ENCODE measurements around the gene FAM209B.
"Not testable (repeated sequence)": the region's sequence is repeated elsewhere in the genome, so short reads cannot be mapped to it uniquely, and the experiment has no call there.

Gene FAM209B

DNA sequence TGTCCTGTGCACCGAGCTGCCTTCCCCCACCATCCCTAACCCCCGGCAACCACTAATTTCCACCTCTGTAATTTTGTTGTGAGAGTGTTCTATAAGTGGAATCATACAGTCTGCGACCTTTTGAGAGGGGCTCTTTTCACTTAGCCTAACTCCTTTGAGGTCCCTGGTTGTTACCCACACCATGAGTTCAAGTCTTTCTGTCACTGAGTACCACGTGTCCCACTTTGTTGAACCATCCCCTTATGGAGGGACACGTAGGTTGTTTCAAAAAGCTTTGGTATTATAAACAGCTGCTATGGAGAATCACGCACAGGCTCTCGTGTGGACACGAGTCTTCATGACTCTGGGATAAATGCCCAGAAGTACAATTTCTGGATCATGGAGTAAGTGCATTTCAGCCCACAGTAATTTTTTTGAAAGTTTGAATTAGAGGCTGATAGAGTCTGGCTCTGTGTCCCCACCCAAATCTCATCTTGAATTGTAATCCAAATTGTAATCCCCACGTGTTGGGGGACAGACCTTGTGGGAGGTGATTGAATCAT, 9.5 kb downstream of the FAM209B start:
- no peak for DNase-seq

DNA sequence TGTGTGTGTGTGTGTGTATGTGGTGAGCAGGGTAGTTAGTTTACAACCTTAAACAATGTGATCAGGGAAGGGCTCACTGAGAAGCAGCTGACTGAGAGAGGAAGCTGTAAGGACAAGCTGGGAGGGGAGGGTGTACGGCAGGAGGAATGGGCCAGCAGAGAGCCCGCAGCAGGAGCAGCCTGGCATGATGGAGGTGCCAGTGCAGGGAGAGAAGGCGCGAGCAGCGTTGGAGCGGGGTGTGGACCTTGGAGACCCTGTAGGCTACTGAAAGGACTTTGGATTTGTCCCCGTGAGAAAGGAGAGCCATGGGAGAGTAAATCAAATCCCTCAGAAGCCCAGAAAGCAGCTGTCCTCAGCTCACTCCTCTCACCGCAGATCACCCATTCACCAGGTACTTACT, 18.5 kb downstream of the FAM209B start:
- DNase-seq: no peak

DNA sequence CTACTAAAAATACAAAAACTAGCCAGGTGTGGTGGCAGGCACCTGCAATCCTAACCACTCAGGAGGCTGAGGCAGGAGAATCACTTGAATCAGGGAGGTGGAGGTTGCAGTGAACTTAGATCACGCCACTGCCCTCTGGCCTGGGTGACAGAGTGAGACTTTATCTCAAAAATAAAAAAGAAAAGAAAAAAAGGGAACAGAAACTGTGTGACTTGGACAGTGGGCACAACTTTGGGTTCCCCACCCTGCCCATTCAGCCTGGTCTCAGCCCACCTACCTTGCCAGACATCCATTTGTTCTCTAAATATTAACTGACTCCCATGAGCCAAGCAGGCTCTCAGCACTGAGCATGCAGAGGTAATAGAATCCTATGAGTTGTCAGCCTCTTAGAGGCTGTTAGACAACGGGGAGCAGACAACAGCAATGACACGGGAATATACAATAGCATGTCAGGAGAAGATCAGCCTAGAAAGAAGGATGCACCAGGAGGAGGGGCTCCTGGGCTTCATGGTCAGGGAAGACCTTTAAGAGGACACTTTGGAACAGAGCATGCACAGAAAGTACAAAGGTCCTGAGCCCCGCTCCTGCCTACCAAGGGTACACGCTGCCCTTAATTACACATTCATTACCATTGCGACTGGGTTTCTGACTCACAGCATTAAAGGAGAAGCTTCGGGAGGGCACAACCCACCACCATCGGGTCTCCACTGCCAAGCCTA, 20.0 kb downstream of the FAM209B start:
- DNase-seq: no peak

DNA sequence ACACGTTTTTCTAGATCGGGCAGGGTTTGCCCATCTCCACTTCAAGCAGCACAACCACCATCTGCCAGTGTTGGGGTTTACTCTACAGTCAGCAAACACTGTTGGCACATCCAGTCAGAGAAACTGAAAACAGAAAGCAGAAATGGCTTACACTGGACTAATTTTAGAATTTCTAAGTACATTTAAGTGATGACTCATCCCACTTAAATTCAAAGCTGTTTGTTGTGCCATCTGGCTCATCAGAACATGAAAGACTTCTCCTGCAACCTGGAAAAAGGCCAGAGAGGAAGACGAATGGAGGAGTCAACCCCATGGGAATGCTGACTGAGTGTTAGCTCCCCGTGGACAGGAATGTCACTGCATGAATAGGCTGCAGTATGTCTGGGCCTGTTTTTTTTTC, 21.8 kb downstream of the FAM209B start:
- peak; percentile 13 for DNase-seq

DNA sequence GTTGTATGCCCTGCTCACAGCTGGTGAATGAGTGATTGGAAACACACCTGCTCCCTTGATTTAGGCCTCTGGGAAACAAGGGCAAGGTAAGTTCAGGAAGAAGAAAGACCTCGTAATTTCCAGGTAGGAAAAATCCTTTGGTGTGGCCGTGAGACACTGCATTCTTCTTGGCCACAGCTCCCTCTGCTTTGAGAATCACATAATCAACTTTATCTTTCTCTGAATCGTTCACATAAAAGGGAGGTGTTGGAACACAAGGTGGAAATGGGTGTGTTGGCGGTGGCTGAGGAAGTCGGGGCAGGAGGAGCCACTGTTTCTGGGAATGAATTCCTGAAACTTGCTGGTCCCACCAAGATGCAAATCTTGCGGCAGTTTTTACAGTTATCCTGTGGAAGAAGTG, 25.9 kb downstream of the FAM209B start:
- DNase-seq: no peak

DNA sequence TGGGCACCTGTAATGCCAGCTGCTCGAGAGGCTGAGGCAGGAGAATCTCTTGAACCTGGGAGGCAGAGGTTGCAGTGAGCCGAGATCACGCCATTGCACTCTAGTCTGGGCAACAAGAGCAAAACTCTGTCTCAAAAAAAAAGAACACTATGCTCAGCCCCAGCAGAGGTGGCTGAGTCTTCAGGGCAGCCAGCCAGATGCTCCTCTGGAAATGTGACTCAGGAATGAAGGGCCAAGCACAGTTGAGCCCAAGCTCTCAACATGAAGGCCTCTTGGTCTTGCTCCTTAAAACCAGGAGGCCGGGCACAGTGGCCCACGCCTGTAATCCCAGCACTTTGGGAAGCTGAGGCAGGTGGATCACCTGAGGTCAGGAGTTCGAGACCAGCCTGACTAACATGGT, 31.5 kb downstream of the FAM209B start:
- not testable (repeated sequence) for DNase-seq

DNA sequence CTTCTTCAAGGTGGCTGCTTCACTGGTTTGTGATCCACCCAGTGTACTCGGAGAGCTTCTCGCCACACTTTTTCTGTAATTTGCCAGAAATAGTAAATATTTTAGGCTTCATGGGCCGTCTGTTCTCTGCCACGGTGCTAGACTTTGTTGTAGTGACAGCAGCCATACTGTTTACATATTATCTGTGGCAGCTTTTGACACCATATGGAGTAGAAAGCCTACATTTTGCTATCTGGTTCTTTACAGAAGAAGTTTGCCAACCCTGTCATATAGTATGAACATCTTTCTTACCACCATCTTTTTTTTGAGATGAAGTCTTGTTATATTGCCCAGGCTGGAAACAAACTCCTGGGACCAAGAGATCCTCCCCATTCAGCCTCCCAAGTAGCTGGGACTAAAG, 32.5 kb downstream of the FAM209B start:
- DNase-seq: no peak

DNA sequence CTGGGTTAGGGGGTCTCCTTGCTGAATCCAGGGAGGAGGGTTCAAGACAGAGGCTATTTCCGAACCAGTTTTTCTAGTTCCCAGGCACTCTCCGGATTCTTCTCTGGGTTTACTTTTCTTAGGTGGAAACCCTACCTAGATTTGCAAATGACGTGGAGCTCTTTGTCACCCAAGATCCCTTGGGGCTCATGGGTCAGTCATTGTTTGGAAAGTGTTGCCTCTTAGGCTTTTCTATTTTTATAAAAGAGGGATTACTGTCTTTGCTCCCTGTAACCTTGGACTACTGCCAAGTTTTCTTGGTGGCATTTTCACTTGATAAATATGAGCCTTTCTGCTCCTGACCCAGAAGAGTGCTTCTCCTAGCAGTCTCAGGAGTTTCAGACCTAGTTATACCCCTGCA, 33.6 kb downstream of the FAM209B start:
- DNase-seq: no peak

DNA sequence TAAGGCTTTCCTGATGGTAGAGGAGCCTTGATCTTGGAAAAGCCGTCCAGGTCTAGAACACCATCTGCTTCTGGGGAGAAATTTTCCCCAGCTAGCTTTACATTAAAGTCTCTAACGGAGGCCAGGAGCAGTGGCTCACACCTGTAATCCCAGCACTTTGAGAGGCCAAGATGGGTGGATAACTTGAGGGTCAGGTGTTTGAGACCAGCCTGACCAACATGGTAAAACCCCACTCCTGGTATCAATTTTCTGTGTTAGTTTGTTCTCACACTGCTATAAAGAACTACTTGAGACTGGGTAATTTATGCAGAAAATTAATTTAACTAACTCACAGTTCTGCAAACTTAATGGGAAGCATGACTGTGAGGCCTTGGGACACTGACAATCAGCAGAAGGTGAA, 37.8 kb downstream of the FAM209B start:
- no peak for DNase-seq

DNA sequence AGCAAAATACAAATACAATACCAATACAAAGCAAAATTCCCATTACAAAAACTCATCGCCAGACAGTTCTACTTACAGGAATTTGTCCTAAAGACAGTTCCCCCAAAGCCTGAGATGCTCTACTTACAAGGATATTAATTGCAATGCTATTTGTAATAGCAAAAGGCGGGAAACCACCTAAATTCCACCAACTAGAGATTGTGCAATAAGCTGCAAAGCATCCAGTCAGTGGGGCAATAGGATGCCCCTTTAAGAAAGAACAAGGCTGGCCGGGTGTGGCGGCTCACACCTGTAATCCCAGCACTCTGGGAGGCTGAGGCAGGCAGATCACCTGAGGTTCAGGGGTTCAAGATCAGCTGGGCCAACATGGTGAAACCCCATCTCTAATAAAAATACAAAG, 39.1 kb downstream of the FAM209B start:
- DNase-seq: no peak

DNA sequence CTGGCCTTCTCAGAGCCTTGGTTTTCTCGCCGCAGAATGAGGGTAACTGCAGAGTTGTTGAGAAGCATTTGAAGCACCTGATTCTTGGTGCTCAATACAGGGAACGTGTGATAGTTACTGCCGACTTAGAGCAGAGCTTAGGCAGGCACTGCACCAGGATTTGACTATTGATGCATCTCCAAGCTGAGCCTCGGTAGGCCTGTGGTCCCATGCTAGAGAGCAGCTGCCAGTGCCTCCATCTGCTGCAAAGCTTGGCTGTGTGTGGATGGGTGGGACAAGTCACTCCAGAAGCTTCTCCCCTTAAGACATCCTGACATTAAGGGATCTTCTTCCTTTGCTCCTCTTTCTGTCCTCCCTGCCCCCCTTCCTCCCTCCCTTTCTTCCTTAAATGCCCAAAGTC, 40.9 kb downstream of the FAM209B start:
- DNase-seq: no peak

DNA sequence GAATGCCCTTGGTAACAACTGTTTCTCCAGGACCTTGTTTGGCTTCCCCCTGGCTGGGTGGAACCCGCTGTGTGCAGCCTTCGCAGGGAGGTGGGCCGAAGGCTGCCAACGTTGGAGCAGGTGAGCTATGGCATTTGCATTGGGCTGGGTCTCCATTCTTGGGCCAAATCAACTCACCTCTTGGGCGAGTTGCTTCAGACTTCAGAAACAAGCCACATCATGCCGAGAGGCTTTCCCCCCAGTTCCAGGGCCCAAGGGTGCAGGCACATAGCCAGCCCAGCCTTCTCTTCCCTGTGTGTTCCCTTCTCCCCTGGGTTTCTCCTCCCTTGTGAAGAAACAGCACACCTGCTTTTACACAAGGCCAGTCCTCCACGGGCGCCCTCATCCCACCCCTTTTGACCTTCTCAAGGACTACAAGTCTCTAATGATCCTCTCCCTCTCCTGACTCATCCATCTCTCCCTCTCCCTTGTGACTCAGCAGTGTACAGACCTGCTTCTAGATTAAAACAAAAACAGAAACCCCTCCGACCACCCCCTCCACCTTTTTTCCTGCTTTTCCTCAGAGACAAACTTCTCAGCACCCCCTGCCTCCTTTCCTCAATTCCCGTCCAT, 41.6 kb downstream of the FAM209B start:
- DNase-seq: no peak

DNA sequence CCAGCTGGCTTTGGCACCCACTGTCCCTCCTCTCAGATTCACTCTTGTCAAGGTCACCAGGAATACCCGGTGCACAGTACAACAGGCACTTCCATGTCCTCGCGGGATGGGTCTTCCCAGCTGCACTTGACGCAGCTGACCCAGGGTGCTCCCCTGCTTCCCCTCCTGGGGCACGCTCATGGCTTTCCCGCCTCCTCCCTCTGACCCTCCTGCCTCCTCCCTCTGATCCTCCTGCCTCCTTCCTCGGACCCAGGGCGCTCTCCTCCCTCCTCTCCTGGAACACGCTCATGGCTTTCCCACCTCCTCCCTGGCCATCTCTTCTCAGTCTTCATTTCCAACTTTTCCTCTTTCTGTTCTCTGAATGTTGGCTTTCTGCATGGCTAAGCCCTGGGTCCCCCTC, 42.1 kb downstream of the FAM209B start:
- no peak for DNase-seq

DNA sequence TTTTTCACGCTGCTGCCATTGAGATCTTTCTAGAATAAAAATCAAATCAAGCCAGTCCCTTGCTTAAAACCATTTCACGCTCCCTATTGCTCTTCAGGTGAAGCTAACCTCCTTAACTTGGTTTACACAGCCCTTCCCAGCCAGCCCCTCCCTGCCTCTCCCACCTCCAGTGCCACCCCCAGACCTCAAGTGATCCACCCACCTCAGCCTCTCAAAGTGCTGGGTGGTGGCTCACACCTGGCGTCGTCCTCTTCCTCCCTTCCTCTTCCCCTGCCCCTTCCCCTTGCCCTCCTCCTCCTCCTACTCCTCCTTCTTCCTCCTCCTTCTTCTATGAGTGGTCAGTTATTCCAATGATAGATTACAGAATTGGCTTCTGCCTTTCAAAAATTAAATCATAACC, 42.9 kb downstream of the FAM209B start:
- DNase-seq: no peak

DNA sequence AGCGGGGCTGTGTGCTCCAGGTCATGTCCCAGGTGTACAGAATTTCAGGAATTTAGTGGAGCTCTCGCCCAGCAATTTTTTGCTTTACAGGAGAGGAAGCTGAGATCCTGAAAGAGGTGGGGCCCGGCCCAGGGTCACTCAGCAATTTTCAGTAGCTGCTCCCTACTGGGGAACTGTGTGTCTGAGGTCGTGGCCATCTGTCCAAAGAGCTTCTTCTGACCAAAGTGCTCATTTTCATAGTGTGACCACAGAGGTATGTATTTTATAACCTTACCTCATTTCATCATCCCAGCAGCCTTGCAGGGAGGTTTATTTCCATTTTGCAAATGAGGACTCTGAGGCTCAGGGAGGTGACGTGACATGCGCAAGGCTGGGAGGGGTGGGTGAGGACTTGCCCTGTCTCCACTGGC, 46.3 kb downstream of the FAM209B start:
- DNase-seq: no peak

DNA sequence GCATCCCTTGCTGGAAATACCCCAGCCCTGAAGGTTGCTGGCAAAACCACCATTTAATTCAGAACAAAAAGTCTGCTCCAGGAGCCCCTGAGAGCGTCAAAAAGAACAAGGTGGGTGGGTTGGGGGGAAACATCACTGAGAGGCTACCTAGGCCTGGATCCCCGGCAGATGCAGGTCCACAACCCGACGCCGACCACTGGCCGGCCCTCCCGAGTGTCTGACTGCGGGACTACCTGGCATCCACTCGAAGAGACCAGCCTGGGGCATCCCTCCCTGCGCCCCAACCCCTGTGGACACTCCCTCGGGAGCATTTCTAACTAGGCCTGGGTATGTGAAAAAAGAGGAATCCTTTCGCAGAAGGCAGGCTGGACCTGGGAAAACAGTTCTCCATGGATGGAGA, 47.2 kb downstream of the FAM209B start:
- DNase-seq: no peak

DNA sequence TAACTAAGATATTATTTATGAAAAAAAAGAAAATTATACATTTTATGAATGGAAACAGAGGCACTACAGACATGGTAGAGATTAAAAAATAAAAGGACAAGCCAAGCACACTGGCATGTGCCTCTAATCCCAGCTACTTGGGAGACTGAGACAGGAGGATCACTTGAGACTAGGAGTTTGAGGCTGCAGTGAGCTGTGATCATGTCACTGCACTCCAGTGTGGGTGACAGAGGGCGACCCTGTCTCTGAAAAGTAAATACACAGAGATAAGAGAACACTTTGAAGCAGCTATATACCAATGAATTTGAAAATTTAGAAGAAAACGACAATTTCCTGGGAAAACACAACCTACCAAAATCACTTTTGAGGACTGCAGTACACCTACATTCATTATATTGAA, 48.7 kb downstream of the FAM209B start:
- DNase-seq: no peak

DNA sequence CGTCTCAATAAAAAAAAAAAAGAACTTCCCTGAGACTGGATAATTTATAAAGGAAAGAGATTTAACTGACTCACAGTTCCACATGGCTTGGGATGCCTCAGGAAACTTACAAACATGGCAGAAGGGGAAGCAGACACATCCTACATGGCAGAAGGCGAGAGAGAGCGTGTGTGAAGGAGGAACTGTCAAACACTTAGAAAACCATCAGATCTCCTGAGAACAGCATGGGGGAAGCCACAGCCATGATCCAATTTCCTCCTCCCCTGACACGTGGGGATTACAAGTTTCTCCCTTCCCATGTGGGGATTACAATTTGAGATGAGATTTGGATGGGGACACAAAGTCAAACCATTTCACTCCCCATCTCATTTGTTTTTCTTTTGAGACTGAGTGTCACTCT, 49.5 kb downstream of the FAM209B start:
- no peak for DNase-seq

DNA sequence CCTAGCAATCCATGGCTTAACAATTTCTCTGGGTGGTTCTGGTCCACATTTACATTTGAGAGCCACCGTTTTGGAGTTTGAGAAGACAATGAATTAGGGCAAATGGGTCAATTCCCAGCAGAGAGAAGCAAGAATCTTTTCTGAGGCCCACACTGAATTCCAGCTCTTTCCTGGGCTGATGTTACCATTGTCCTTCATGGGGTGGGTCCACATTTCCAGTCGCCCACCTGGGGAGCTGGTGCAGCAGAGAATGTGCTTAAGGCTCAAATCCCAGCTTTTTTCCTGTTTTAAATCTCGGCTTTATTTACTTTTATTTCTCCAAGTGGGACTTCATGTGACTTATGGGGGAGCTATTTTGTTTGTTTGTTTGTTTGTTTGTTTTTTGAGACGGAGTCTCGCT, 51.9 kb downstream of the FAM209B start:
- no peak for DNase-seq
